ENCODE measurements around the gene SDHAF3.

GRCh38 chr7:97167749-97168148, 50.3 kb downstream of the SDHAF3 start:
- TF ChIP-seq POLR2A (IDR thresholded peaks at IDR 0.05) (no peak), POLR2AphosphoS5 (IDR thresholded peaks at IDR 0.05) (no peak)

Data from stomach (tissue), 4 donors.